ENCODE results near the gene SYNE1. TPM values are rescaled to one million over a fixed set of nuclear protein-coding genes. Genes with fewer than 3 reads are reported as not detected.
"Not testable (repeated sequence)": the region's sequence is repeated elsewhere in the genome, so short reads cannot be mapped to it uniquely, and the experiment has no call there.

The SYNE1 gene
- total and polyA plus RNA-seq, 2 experiments from 2014 or later = 17.6 to 59.9 TPM

- Histone ChIP-seq H4K20me1 (ENCODE audit: insufficient read depth, poor library complexity, severe bottlenecking) (no peaks in the 10 kb centered on the region), H3K4me2 (no peak overlapping the region), H2AFZ (no peak overlapping the region), H3K36me3 (replicated peaks; ENCODE audit: insufficient read depth, low read depth) (no peaks in the 10 kb centered on the region), H3K4me3 (no peak overlapping the region), H3K9me2 (replicated peaks; ENCODE audit: insufficient read depth) (no peaks in the 10 kb centered on the region), H3K27me3 (no peaks in the 10 kb centered on the region), H3K9me3 (ENCODE audit: low read depth) (no peaks in the 10 kb centered on the region), H3K79me2 (no peaks in the 10 kb centered on the region), H3K4me1 (ENCODE audit: insufficient read depth) (no peaks in the 10 kb centered on the region), H3K27ac (no peak overlapping the region)
- TF ChIP-seq CTCF (IDR thresholded peaks at IDR 0.05; ENCODE audit: poor library complexity) = no peak
- no peak for TF ChIP-seq EZH2 (IDR thresholded peaks at IDR 0.05; ENCODE audit: borderline replicate concordance)
- TF ChIP-seq EZH2phosphoT487 (IDR thresholded peaks at IDR 0.05; ENCODE audit: low read depth, severe bottlenecking, unreplicated experiment) = no peak
- 72% methylated on average over 4 of the region's 4 CpGs for WGBS (ENCODE audit: low lambda C conversion rate, missing lambda C conversion rate)
- DNase-seq (ENCODE audit: low spot score) = no peak
These were observed 559.2 kb downstream of the SYNE1 start for GRCh38 chr6:152078001-152078400.

- not testable (repeated sequence) for DNase-seq (ENCODE audit: low spot score); H3K27me3 ChIP-seq; H2AFZ ChIP-seq; H3K79me2 ChIP-seq; H4K20me1 ChIP-seq (ENCODE audit: insufficient read depth, poor library complexity, severe bottlenecking); H3K4me3 ChIP-seq; H3K4me1 ChIP-seq (ENCODE audit: insufficient read depth); H3K4me2 ChIP-seq; H3K9me3 ChIP-seq (ENCODE audit: low read depth); H3K9me2 ChIP-seq (replicated peaks; ENCODE audit: insufficient read depth); H3K36me3 ChIP-seq (replicated peaks; ENCODE audit: insufficient read depth, low read depth); H3K27ac ChIP-seq
- WGBS (ENCODE audit: low lambda C conversion rate, missing lambda C conversion rate) = 72% methylated on average over 3 of the region's 3 CpGs
These were observed 560.9 kb downstream of the SYNE1 start for GRCh38 chr6:152076242-152076641.

- Histone ChIP-seq H4K20me1 (ENCODE audit: insufficient read depth, poor library complexity, severe bottlenecking) (no peaks in the 10 kb centered on the region), H3K4me2 (no peak overlapping the region), H2AFZ (no peak overlapping the region), H3K9me3 (ENCODE audit: low read depth) (no peaks in the 10 kb centered on the region), H3K79me2 (no peaks in the 10 kb centered on the region), H3K9me2 (replicated peaks; ENCODE audit: insufficient read depth) (no peaks in the 10 kb centered on the region), H3K27me3 (no peaks in the 10 kb centered on the region), H3K27ac (no peak overlapping the region), H3K4me1 (ENCODE audit: insufficient read depth) (no peaks in the 10 kb centered on the region), H3K36me3 (replicated peaks; ENCODE audit: insufficient read depth, low read depth) (no peaks in the 10 kb centered on the region), H3K4me3 (no peak overlapping the region)
- TF ChIP-seq EZH2 (IDR thresholded peaks at IDR 0.05; ENCODE audit: borderline replicate concordance) = no peak
- no peak for TF ChIP-seq EZH2phosphoT487 (IDR thresholded peaks at IDR 0.05; ENCODE audit: low read depth, severe bottlenecking, unreplicated experiment)
- TF ChIP-seq CTCF (IDR thresholded peaks at IDR 0.05; ENCODE audit: poor library complexity) = no peak
- no peak for DNase-seq (ENCODE audit: low spot score)
- WGBS (ENCODE audit: low lambda C conversion rate, missing lambda C conversion rate) = 65% methylated on average over 3 of the region's 3 CpGs
These were observed 565.3 kb downstream of the SYNE1 start for GRCh38 chr6:152071843-152072242.

Small RNA genes lying within 50 kb of the gene (small RNA-seq; reads per million reads assigned to genes)
- gene RNA5SP223 = not detected

Other genes starting within 250 kb of the SYNE1 start
- gene MYCT1, start 60.5 kb upstream of the SYNE1 start, total RNA-seq = 0.53 and 1.1 TPM in 2 replicates
- gene MYCT1, start 60.5 kb upstream of the SYNE1 start, polyA plus RNA-seq = 0.05 and 0.72 TPM in 2 replicates
- not detected in 2 replicates for gene VIP, start 113.4 kb upstream of the SYNE1 start, total RNA-seq
- not detected in 2 replicates for gene VIP, start 113.4 kb upstream of the SYNE1 start, polyA plus RNA-seq